ENCODE measurements around the gene CWC15.
"Not testable (repeated sequence)": the region's sequence is repeated elsewhere in the genome, so short reads cannot be mapped to it uniquely, and the experiment has no call there.

The CWC15 gene

DNA sequence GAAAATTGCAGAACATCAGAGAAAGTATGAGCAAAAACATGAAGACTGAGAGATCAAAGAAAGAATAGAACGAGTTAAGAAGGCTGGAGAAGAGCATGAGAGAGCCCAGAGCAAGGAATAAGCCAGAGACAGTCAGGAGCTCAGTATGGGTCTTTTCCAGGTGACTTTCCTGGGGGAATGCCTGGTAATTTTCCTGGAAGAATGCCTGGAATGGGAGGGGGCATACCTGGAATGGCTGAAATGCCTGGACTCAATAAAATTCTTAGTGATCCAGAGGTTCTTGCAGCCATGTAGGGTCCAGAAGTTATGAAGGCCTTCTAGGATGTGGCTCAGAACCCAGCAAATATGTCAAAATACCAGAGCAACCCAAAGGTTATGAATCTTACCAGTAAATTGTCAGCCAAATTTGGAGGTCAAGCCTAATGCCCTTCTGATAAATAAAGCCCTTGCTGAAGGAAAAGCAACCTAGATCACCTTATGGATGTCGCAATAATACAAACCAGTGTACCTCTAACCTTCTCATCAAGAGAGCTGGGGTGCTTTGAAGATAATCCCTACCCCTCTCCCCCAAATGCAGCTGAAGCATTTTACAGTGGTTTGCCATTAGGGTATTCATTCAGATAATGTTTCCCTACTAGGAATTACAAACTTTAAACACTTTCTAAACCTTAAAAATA is 59.5 kb downstream of the CWC15 start:
- not testable (repeated sequence) for H3K27ac ChIP-seq; H3K4me1 ChIP-seq; H3K36me3 ChIP-seq; H3K4me3 ChIP-seq; H3K9me3 ChIP-seq (replicated peaks in 1 of 11); H3K4me2 ChIP-seq; H4K20me1 ChIP-seq; H3K27me3 ChIP-seq; H3K9ac ChIP-seq
- peak in 5 of 11 experiments; percentile 29 to 83 (median 44); a peak in 5 of 22 replicates for TF ChIP-seq Cebpa-rat (IDR thresholded peaks at IDR 0.05)

DNA sequence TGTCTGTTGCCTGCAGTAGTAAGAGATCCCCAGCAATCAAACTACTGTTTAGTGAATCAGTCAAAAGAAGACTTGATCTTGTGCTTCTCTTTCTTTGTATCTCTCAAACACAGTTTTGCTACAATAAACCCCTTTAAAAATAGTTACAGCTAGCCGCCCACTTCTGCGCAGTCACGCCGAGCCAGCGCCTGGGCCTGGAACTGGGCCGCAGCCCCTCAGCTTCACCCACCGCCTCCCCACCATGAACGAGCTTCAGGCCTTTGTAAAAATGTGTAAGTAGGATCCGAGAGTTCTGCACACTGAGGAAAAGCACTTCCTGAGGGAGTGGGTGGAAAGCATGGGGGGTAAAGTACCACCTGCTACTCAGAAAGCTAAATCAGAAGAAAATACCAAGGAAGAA is 60.5 kb downstream of the CWC15 start:
- Histone ChIP-seq H3K9me3 (replicated peaks in 1 of 11) (no peaks in the 10 kb centered on the region), H3K4me1 (peaks cover 0 to 6% (median 0%) of the 10 kb centered on the region in 10 experiments; a peak in 2 of 20 replicates), H4K20me1 (no peaks in the 10 kb centered on the region), H3K4me3 (no peak overlapping the region), H3K4me2 (no peak overlapping the region), H3K27ac (no peak overlapping the region), H3K27me3 (no peaks in the 10 kb centered on the region), H3K36me3 (no peaks in the 10 kb centered on the region), H3K9ac (no peak overlapping the region)
- TF ChIP-seq Cebpa-rat (IDR thresholded peaks at IDR 0.05) = no peak

Data from BLaER1 treated with 17β-estradiol and CSF1 and Interleukin-3, amounts not matched to agents 10 nM and 100 nM (cell line).